Peyer's patch (tissue), 4 donors: Measurements from ENCODE around the gene VSTM4. TPM values are rescaled to one million over a fixed set of nuclear protein-coding genes. Genes with fewer than 3 reads are reported as not detected.

Experiments
- DNase-seq, 3 donors: peaks; one replicate each; pipeline ENCODE4 v3.0.0-alpha.2; 2017 to 2019
- H3K27ac ChIP-seq, 4 donors: fragments of 200-600 bp; sonication (generic); one replicate each; pipeline ENCODE4 v1.5.1; 2016 to 2019
- H3K27me3 ChIP-seq, 2 donors: fragments of 200-600 bp; sonication (generic); one replicate each; pipeline ENCODE4 v1.5.1; 2019
- H3K36me3 ChIP-seq, 3 donors: fragments of 200-600 bp; sonication (generic); one replicate each; pipeline ENCODE4 v1.5.1; 2016 to 2019
- H3K4me1 ChIP-seq, 4 donors: fragments of 200-600 bp; sonication (generic); one replicate each; pipeline ENCODE4 v1.5.1; 2016 to 2019
- H3K4me3 ChIP-seq, 4 donors: fragments of 200-600 bp; sonication (generic); 1 replicate in 3 of 4; 2 replicates in 1 of 4; pipeline ENCODE4 v1.5.1; 2016 to 2019; ENCODE audit warnings: mild to moderate bottlenecking in 1 of 4
- H3K9me3 ChIP-seq, 4 donors: fragments of 200-600 bp; sonication (generic); one replicate each; pipeline ENCODE4 v1.5.1; 2016 to 2019; ENCODE audit warnings: mild to moderate bottlenecking in 1 of 4
- POLR2A ChIP-seq, 2 donors: fragments of 450-650 bp; IDR thresholded peaks; one replicate each; pipeline ENCODE4 v1.5.1; 2017; ENCODE audit warnings: antibody characterized with exemption in 2 of 2, mild to moderate bottlenecking in 2 of 2, moderate library complexity in 2 of 2
- total RNA-seq, 4 donors: library from RNA; depleted of rRNA; stranded (reverse); fragments of >200 nt; gene quantifications; one replicate each; pipeline ENCODE4 v1.1.0, GENCODE V29; 2016
- TF ChIP-seq, protein P1 (sequence below), 6 experiments: fragments of 450-650 bp in 4 of 6; fragments of 200-600 bp in 2 of 6; sonication (generic) in 1 of 6; IDR thresholded peaks; one replicate each; pipeline ENCODE4 v1.5.1; 2017 to 2019; ENCODE audit warnings: antibody characterized with exemption in 6 of 6, mild to moderate bottlenecking in 3 of 6, moderate library complexity in 1 of 6

VSTM4 gene
- total RNA-seq, 4 donors from 2014 or later: 1.7 to 4.7 (median 3.8) TPM

- H3K36me3 ChIP-seq: no peaks in the 10 kb centered on the region
- no peak for TF ChIP-seq POLR2A (IDR thresholded peaks at IDR 0.05)
- TF ChIP-seq, protein P1, sequence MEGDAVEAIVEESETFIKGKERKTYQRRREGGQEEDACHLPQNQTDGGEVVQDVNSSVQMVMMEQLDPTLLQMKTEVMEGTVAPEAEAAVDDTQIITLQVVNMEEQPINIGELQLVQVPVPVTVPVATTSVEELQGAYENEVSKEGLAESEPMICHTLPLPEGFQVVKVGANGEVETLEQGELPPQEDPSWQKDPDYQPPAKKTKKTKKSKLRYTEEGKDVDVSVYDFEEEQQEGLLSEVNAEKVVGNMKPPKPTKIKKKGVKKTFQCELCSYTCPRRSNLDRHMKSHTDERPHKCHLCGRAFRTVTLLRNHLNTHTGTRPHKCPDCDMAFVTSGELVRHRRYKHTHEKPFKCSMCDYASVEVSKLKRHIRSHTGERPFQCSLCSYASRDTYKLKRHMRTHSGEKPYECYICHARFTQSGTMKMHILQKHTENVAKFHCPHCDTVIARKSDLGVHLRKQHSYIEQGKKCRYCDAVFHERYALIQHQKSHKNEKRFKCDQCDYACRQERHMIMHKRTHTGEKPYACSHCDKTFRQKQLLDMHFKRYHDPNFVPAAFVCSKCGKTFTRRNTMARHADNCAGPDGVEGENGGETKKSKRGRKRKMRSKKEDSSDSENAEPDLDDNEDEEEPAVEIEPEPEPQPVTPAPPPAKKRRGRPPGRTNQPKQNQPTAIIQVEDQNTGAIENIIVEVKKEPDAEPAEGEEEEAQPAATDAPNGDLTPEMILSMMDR (IDR thresholded peaks at IDR 0.05): no peak
- DNase-seq: no peak
- H3K9me3 ChIP-seq: no peaks in the 10 kb centered on the region
- no peak overlapping the region for H3K27ac ChIP-seq
- H3K4me3 ChIP-seq: no peak overlapping the region
- H3K4me1 ChIP-seq: no peaks in the 10 kb centered on the region
- no peaks in the 10 kb centered on the region for H3K27me3 ChIP-seq
Measured at GRCh38 chr10:49066944-49067730, 48.2 kb downstream of the VSTM4 start.

GRCh38 chr10:49062229-49062628, 53.1 kb downstream of the VSTM4 start:
- DNase-seq: no peak
- TF ChIP-seq, protein P1 (IDR thresholded peaks at IDR 0.05): no peak
- TF ChIP-seq POLR2A (IDR thresholded peaks at IDR 0.05): no peak
- H3K4me3 ChIP-seq: no peak overlapping the region
- no peaks in the 10 kb centered on the region for H3K9me3 ChIP-seq
- H3K27ac ChIP-seq: no peak overlapping the region
- no peaks in the 10 kb centered on the region for H3K4me1 ChIP-seq
- no peaks in the 10 kb centered on the region for H3K27me3 ChIP-seq
- no peaks in the 10 kb centered on the region for H3K36me3 ChIP-seq

DNA sequence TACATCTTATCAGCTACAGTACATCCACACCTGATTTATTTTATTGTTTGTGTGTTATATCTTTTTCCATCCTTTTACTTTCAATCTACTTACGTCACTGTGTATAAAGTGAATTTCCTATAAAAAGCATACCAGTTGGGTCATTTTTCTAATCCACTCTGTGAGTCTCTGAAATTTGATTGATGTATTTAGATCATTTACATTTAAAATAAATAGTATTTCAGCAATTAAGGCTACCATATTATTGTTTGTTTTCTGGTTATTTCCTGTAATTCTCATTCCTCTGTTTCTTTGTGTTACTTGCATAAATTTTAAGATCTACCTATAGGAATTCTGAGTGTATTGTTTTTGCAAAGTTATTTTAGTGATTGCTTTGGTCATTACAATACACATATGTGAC, 53.7 kb downstream of the VSTM4 start:
- no peaks in the 10 kb centered on the region for H3K27me3 ChIP-seq
- no peak for DNase-seq
- no peaks in the 10 kb centered on the region for H3K4me1 ChIP-seq
- H3K4me3 ChIP-seq: no peak overlapping the region
- H3K9me3 ChIP-seq: no peaks in the 10 kb centered on the region
- TF ChIP-seq, protein P1 (IDR thresholded peaks at IDR 0.05): no peak
- TF ChIP-seq POLR2A (IDR thresholded peaks at IDR 0.05): no peak
- H3K36me3 ChIP-seq: no peaks in the 10 kb centered on the region
- H3K27ac ChIP-seq: no peak overlapping the region

GRCh38 chr10:49058463-49059255, 56.7 kb downstream of the VSTM4 start:
- Histone ChIP-seq H3K27me3 (no peaks in the 10 kb centered on the region), H3K4me1 (no peaks in the 10 kb centered on the region), H3K9me3 (no peaks in the 10 kb centered on the region), H3K4me3 (no peak overlapping the region), H3K36me3 (no peaks in the 10 kb centered on the region), H3K27ac (no peak overlapping the region)
- DNase-seq: no peak
- TF ChIP-seq, protein P1 (IDR thresholded peaks at IDR 0.05): no peak
- no peak for TF ChIP-seq POLR2A (IDR thresholded peaks at IDR 0.05)

- no peak for DNase-seq
- Histone ChIP-seq H3K4me1 (no peaks in the 10 kb centered on the region), H3K27me3 (no peaks in the 10 kb centered on the region), H3K4me3 (no peak overlapping the region), H3K27ac (no peak overlapping the region), H3K36me3 (no peaks in the 10 kb centered on the region), H3K9me3 (no peaks in the 10 kb centered on the region)
- no peak for TF ChIP-seq POLR2A (IDR thresholded peaks at IDR 0.05)
- TF ChIP-seq, protein P1 (IDR thresholded peaks at IDR 0.05): no peak
Measured at GRCh38 chr10:49057231-49057880, 58.0 kb downstream of the VSTM4 start.
